HK-2 (cell line): ENCODE measurements around the gene RNF123.

Experiments used
- DNase-seq: peaks from one replicate; pipeline ENCODE4 v3.0.0-alpha.2; 2018; ENCODE audit not compliant: unreplicated experiment

Gene RNF123

DNA sequence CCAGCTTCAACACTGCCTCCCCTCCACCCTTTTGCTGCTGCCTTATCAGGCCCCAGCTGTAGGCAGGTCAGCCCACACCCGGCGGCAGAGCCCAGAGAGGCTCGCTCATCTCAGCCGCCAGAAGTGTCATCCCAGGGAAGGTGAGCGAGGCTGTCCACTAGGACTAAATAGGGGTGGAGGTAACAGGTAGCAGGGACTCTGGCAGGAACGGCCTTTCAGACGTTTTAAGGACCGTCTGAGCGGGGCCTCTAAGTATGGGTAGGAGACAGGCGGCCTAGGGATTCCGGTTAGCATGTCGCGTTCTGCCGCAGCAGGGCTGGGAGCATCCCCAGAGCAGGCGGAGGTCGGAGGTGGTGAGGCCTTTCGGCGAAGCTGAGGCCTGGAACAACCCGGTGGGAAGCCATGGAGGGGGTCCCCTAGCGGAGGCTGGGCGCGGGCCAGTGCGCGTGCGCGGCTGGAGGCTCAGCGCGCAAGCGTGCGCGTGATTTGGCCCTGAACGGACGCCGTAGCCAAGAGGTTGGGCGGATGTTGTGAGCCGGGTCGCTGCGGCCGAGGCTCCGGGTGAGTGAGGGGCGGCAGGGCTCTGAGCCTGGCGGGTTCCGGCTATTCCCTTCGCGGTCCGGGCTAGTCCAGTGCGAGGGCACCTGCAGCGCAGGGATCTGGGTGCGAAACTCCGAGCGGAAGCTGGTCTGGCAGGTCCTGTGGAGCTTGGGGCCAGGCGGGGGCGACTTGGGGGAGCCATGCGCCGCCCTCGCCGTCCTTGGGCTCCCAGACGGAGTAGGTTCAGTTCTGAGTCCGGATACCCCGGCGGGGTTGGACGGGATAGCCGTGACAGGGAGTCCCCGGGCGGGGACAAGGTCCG, at the start of gene RNF123, which contains the start of gene MST1:
Gene RNF123 (plus strand): TSS at position 512 of the 862 bp plus-strand sequence. CDS start 1,609 bp downstream, outside the sequence.
Gene MST1 (minus strand): TSS at position 429 of the 862 bp plus-strand sequence. CDS start 783 bp downstream, outside the sequence.
- peak; percentile 85 for DNase-seq

DNA sequence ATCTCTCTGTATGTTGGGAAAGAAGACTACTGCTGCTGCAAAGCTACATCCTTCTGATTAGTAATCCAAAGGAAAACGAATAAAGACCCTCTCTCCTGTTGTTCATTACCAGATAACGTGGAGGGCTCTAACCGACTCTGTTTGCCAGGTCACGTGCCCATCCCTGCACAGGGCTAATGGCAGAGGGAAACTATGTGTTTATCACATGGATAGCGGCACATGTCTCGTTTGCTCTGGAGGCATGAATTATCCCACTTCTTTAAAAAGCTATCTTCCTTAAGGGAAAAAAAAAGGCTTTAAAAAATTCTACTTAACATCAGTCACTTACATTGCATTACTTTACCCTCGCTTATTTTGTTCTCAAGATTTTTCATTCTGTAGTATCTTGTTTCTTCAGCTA, 48.1 kb upstream of the RNF123 start:
- DNase-seq = no peak

DNA sequence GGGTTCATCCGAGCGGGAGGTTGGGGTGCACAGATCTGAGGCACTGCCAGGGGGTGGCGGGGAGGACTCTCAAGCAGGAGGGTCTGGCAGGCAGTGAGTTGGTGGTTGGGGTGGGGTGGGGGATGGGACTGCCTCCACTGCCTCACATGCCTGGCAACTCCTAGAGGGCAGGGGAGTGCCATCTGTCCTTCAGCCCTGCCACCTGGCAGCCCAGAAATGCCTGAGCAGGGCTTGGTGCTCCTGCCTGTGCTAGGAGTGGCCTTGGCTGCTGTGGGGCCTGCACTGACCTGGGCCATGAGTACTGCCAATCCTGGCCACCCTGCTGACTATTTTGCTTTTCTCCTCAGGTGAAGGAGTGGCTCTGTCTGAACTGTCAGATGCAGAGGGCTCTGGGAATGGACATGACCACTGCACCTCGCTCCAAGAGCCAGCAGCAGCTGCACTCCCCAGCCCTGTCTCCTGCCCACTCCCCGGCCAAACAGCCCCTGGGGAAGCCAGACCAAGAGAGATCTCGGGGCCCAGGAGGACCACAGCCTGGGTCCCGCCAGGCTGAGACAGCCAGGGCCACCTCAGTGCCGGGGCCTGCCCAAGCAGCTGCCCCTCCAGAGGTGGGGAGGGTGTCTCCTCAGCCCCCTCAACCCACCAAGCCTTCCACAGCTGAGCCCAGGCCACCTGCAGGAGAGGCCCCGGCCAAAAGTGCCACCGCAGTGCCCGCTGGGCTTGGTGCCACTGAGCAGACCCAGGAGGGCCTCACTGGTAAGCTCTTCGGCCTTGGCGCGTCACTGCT, 47.2 kb upstream of the RNF123 start:
- DNase-seq = no peak

DNA sequence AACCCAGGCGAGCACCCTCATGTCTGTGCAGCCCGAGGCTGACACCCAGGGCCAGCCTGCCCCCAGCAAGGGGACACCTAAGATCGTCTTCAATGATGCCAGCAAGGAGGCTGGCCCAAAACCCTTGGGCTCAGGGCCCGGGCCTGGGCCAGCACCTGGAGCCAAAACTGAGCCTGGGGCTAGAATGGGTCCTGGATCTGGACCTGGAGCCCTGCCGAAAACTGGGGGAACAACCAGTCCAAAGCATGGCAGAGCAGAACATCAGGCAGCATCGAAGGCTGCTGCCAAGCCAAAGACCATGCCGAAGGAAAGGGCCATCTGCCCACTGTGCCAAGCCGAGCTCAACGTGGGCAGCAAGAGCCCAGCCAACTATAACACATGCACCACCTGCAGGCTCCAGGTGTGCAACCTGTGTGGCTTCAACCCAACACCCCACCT, 46.6 kb upstream of the RNF123 start:
- no peak for DNase-seq

DNA sequence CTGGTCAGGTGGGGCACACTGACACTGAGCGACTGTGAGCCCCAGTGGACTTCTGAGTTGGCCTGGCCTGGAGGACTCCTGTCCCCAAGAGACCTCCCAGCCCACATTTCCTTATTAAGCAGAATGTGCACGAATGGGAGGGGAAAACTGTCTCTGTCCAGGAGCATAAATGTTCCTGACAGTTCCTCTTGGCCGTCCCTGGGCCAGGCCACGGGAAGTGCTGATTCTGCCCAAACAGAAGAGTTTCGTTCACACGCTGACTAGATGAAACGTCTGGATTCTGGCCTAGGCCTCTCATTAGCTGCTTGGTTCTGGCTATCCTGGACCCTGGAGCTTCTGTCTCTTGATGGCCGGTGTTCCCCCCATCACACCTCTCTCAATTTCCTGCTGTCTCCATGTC, 44.7 kb upstream of the RNF123 start:
- no peak for DNase-seq

DNA sequence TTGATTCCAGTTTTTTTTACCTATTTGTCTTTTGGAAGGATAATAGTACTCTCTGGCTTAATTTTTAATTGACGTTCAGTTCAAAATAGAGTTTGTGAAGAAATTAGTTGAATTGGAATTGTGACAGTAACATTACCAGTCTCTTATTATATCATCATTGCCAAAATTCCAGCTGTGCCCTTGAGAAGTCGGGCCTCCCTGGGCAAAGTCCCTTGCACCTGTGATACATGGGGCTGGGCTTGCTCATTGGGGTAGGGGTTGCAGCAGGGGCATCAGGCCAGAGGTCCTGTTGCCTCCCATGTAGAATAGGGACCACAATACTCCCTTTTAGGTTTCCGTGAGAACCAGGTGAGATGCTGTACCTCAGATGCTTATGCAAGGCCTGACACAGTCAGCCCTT, 43.1 kb upstream of the RNF123 start:
- no peak for DNase-seq

DNA sequence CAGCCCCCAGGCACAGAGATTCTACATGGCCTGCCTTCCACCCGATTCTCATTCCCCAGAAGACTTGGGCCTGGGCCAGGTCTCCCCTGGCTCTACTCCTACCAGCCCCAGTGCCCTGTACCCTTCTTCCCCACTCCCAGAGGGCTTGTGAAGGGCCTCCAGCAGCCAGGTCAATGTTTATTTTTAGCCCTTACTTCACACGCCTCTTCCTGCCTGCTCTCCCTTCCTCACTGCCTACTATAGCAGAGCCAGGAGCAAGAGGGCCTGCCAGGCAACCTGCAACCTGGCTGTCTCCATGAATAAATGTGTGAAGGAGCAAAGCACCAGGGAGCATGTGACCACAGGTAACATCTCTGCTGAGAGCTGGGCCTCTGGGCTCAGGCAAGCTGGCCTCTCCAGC, 41.6 kb upstream of the RNF123 start:
- DNase-seq = no peak

DNA sequence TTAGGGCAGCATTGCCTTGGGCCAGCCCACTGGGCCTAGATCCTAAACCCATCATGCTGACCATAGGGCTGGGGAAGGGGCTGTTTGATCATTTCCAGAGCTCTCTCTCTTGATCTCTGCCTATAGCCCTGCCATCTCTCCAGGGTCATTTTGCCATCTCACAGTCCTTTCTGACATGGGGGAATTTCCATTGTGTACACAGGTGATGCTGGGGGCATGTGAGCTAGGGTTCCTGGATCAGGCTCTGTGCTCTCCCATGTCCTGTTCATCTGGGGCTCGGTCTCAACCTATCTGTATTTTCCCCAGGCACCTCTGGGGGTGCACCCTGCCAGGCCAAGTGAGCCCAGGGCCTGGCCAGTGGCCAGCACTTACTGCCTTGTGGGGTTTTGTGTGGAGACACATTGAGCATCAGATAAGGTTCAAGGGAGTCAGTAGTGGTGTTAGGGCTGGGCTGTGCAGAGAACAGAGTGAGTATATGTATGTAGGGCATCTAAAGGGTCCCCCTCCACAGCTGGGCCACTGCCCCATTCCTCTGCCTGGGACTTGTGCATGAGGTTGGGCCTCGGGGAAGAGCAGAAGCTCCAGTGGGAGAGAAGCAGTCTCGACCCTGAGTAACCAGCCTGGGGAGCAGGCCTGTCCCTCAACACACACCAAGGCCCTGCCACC, 40.9 kb upstream of the RNF123 start:
- DNase-seq = no peak

DNA sequence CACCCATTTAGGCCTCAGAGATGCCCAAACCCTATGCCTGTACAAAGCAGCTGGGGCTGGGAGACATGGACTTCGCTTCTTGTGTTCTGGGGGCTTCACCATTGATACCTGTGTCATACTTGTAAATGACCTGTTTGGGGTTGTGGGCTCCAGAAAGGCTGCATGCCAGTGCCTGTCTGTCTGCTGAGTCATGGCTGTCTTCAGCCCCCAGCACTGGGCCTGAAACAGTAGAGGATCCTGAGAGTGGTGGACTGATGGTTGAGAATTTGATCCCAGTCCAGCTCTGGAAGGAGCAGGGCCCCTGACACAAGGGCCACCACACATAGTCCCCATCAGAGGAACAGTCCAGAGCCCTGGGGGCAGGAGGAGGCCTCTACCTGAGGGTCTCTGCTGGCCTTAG, 39.8 kb upstream of the RNF123 start:
- no peak for DNase-seq

DNA sequence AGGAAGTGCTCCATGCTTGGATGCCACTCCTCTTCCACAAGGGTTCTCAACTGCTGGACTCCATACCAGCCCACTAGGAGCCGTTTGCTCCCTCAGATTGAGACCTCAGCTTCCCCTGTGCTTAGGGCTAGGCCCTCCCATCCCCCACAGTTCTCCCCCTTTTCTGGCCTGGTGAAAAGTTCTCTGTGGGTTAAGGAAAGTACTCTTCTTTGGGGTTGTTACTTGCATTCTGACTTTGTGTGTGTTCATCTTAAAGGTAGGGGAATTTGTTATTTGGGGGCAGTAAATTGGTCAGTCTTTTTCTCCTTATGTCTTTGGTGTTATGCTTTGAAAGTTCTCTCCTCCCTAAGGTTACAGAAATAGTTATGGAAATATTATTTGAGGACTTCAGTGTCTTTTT, 39.2 kb upstream of the RNF123 start:
- DNase-seq = no peak

DNA sequence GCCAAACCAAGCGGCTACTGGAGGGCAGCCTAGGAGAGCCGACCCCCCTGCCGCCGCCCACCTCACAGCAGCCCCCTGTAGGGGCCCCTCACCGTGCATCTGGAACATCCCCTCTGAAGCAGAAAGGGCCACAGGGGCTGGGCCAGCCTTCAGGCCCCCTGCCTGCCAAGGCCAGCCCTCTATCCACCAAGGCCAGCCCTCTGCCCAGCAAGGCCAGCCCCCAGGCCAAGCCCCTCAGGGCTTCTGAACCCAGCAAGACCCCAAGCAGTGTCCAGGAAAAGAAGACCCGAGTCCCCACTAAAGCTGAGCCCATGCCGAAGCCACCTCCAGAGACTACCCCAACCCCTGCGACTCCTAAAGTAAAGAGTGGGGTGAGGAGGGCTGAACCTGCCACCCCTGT, 38.7 kb upstream of the RNF123 start:
- no peak for DNase-seq

DNA sequence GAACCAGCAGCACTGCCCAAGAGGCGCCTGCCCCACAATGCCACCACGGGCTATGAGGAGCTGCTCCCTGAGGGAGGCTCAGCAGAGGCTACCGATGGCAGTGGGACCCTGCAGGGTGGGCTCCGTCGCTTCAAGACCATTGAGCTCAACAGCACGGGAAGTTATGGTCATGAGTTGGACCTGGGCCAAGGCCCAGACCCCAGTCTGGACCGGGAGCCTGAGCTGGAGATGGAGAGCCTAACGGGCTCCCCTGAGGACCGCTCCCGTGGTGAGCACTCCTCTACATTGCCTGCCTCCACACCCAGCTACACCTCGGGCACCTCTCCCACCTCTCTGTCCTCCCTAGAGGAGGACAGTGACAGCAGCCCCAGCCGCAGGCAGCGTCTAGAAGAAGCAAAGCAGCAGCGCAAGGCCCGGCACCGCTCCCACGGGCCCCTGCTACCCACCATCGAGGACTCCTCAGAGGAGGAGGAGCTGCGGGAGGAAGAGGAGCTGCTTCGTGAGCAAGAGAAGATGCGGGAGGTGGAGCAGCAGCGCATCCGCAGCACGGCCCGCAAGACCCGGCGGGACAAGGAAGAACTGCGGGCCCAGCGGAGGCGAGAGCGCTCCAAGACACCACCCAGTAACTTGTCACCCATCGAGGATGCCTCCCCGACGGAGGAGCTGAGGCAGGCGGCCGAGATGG, 37.0 kb upstream of the RNF123 start:
- DNase-seq = no peak

DNA sequence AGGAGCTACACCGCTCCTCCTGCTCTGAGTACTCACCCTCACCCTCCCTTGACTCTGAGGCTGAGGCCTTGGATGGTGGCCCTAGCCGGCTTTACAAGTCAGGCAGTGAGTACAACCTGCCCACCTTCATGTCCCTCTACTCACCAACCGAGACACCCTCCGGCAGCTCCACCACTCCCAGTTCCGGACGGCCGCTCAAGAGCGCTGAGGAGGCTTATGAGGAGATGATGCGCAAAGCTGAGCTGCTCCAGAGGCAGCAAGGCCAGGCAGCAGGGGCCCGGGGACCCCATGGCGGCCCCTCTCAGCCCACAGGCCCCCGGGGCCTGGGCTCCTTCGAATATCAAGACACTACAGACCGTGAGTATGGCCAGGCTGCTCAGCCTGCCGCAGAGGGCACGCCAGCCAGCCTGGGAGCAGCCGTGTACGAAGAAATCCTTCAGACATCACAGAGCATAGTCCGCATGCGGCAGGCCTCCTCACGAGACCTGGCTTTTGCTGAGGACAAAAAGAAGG, 36.4 kb upstream of the RNF123 start:
- DNase-seq = no peak

DNA sequence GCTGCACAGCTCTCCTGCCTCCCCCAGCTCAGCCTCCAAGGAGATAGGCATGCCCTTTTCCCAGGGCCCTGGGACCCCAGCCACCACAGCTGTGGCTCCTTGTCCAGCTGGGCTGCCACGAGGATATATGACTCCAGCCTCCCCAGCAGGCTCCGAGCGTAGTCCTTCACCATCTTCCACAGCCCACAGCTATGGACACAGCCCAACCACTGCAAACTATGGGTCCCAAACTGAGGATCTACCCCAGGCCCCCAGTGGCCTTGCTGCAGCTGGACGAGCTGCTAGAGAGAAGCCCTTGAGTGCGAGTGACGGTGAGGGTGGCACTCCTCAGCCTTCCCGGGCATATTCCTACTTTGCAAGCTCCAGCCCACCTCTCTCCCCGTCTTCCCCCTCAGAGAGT, 35.7 kb upstream of the RNF123 start:
- DNase-seq = no peak

DNA sequence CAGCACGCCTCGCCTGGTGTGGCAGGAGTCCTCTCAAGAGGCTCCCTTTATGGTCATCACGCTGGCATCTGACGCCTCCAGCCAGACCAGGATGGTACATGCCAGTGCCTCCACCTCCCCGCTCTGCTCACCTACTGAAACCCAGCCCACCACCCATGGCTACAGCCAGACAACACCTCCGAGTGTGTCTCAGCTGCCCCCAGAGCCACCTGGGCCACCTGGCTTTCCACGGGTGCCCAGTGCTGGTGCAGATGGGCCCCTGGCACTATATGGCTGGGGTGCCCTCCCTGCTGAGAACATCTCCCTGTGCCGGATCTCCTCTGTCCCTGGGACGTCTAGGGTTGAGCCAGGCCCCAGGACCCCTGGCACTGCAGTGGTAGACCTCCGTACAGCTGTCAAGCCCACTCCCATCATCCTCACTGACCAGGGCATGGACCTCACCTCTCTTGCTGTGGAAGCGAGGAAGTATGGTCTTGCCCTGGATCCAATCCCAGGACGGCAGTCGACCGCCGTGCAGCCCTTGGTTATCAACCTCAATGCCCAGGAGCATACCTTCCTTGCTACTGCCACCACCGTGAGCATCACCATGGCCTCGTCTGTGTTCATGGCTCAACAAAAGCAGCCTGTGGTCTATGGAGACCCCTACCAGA, 35.1 kb upstream of the RNF123 start:
- no peak for DNase-seq

DNA sequence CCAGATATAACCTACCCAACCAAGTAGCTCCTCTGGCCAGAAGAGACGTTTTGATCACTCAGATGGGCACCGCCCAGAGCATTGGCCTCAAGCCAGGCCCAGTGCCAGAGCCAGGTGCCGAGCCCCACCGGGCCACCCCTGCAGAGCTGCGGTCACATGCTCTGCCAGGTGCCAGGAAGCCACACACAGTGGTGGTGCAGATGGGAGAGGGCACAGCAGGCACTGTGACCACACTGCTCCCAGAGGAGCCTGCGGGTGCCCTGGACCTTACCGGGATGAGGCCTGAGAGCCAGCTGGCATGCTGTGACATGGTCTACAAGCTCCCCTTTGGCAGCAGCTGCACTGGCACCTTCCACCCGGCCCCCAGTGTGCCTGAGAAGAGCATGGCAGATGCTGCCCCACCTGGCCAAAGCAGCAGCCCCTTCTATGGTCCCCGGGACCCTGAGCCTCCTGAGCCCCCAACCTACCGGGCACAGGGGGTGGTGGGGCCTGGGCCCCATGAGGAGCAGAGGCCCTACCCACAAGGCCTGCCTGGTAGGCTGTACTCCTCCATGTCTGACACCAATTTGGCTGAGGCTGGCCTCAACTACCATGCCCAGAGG, 34.3 kb upstream of the RNF123 start:
- no peak for DNase-seq

DNA sequence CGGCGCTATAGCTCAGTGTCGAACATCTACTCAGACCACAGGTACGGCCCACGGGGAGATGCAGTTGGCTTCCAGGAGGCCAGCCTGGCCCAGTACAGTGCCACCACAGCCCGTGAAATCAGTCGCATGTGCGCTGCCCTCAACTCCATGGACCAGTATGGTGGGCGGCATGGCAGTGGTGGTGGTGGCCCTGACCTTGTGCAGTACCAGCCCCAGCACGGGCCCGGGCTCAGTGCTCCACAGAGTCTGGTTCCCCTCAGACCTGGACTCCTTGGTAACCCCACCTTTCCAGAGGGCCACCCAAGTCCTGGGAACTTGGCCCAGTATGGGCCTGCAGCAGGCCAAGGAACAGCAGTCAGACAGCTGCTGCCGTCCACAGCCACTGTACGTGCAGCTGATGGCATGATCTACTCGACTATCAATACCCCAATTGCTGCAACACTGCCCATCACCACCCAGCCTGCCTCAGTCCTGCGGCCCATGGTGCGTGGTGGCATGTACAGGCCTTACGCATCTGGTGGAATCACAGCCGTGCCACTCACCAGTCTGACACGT, 33.5 kb upstream of the RNF123 start:
- no peak for DNase-seq

DNA sequence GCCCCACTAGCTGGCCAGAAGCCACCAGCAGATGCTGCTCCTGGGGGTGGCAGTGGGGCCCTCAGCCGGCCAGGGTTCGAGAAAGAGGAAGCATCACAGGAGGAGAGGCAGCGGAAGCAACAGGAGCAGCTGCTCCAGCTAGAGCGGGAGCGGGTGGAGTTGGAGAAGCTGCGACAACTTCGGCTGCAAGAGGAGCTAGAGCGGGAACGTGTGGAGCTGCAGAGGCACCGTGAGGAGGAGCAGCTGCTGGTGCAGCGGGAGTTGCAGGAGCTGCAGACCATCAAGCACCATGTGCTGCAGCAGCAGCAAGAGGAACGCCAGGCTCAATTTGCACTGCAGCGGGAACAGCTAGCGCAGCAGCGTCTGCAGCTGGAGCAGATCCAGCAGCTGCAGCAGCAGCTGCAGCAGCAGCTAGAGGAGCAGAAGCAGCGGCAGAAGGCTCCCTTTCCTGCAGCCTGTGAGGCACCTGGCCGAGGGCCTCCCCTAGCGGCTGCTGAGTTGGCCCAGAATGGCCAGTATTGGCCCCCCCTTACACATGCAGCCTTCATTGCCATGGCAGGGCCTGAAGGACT, 32.7 kb upstream of the RNF123 start:
- DNase-seq = no peak

DNA sequence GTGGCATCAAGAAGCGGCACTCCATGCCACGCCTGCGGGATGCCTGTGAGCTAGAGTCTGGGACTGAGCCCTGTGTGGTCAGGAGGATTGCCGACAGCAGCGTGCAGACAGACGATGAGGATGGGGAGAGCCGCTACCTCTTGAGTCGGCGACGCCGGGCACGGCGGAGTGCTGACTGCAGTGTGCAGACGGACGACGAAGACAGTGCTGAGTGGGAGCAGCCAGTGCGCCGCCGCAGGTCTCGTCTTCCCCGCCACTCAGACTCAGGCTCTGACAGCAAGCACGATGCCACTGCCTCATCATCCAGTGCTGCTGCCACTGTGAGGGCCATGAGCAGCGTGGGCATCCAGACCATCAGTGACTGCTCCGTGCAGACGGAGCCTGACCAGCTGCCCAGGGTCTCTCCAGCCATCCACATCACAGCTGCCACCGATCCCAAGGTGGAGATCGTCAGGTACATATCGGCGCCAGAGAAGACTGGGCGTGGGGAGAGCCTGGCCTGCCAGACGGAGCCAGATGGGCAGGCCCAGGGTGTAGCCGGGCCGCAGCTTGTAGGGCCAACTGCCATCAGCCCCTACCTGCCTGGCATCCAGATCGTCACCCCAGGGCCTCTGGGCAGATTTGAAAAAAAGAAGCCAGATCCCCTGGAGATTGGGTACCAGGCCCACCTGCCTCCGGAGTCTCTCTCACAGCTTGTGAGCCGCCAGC, 32.0 kb upstream of the RNF123 start:
- no peak for DNase-seq
